K562 (cell line): Measurements from ENCODE around the gene MT1M. TPM values are rescaled to one million over a fixed set of nuclear protein-coding genes. Genes with fewer than 3 reads are reported as not detected.

Experiments used
- ATAC-seq: fragments of 200-7000 bp; cut with Tn5 transposase; 3 replicates; pipeline ENCODE4 v1.9.1; 2020; ENCODE audit warnings: moderate library complexity
- BruUV-seq: library from RNA; stranded (reverse); fragments of 400-500 nt; replicated peaks from 2 replicates; lab custom pipeline; 2021; lab: Mats Ljungman, UMichigan
- CTCF ChIA-PET: fragments of 300-600 bp; formaldehyde crosslinking; extraction: SDS; loops from one replicate; lab custom pipeline; 2021; ENCODE audit warnings: low intra/inter-chr PET ratio; lab: Yijun Ruan, JAX
- POLR2A ChIA-PET: fragments of 300-600, 350-650 bp; sonication (Branson Sonifier 250); formaldehyde crosslinking; extraction: SDS; loops from one replicate; lab custom pipeline; 2021; ENCODE audit warnings: antibody characterized with exemption, inconsistent platforms; lab: Yijun Ruan, JAX
- DNase-seq, 4 experiments: peaks; one replicate each; pipeline versions ENCODE4 v3.0.0 to v3.0.0-alpha.2; 2011 to 2018; ENCODE audit warnings: low spot score in 3 of 4, mixed read lengths in 3 of 4; ENCODE audit errors: extremely low read depth in 1 of 4
- FAIRE-seq: peaks from 2 replicates; lab custom pipeline; 2011; peaks lifted over from hg19 to GRCh38; lab: Jason Lieb, UNC
- H2AFZ ChIP-seq: 2 replicates; pipeline ENCODE4 v1.6.0; 2011; ENCODE audit warnings: low read depth, low read length, control low read depth, inconsistent platforms
- H3K27ac ChIP-seq: fragments of 200-600 bp; 3 replicates; pipeline ENCODE4 v1.8.0; 2011; ENCODE audit warnings: low read depth, mild to moderate bottlenecking, control low read depth, inconsistent platforms, low read length, moderate library complexity, mixed read lengths; ENCODE audit errors: extremely low read depth
- H3K27me3 ChIP-seq, 2 experiments: fragments of 300-600 bp in 1 of 2; 2 replicates in 1 of 2; 3 replicates in 1 of 2; pipeline versions ENCODE4 v1.6.0 to v1.8.0; 2011; ENCODE audit warnings: inconsistent platforms in 2 of 2, low read length in 2 of 2, mild to moderate bottlenecking in 1 of 2, mixed read lengths in 1 of 2, moderate library complexity in 1 of 2; ENCODE audit not compliant: control insufficient read depth in 2 of 2, insufficient read depth in 2 of 2
- H3K36me3 ChIP-seq: fragments of 300-600 bp; 3 replicates; pipeline ENCODE4 v1.8.0; 2011; ENCODE audit warnings: mild to moderate bottlenecking, low read length, inconsistent platforms; ENCODE audit not compliant: control insufficient read depth, insufficient read depth
- H3K4me1 ChIP-seq, 2 experiments: fragments of 200-600 bp in 1 of 2; replicated peaks in 1 of 2; 2 replicates in 1 of 2; 3 replicates in 1 of 2; pipeline versions ENCODE4 v1.5.1 to v1.8.0; 2011; ENCODE audit warnings: inconsistent platforms in 2 of 2, low read length in 2 of 2, mild to moderate bottlenecking in 1 of 2, mixed read lengths in 1 of 2, moderate library complexity in 1 of 2; ENCODE audit not compliant: control insufficient read depth in 2 of 2, insufficient read depth in 2 of 2
- H3K4me2 ChIP-seq: 2 replicates; pipeline ENCODE4 v1.6.1; 2011; ENCODE audit warnings: low read length, control low read depth, inconsistent platforms, mixed read lengths; ENCODE audit not compliant: insufficient read depth
- H3K4me3 ChIP-seq: fragments of 200-600 bp; sonication (generic), shearing (Covaris generic); 2 replicates; pipeline ENCODE4 v1.5.1; 2016; ENCODE audit warnings: control low read depth, inconsistent platforms
- H3K79me2 ChIP-seq: fragments of 200-600 bp; 3 replicates; pipeline ENCODE4 v1.8.0; 2011; ENCODE audit warnings: low read length, inconsistent platforms; ENCODE audit not compliant: control insufficient read depth, insufficient read depth
- H3K9ac ChIP-seq, 2 experiments: 2 replicates each; pipeline versions ENCODE4 v1.6.0 to v1.6.1; 2011; ENCODE audit warnings: low read depth in 2 of 2, low read length in 2 of 2, control low read depth in 1 of 2, inconsistent platforms in 1 of 2, mild to moderate bottlenecking in 1 of 2, mixed read lengths in 1 of 2; ENCODE audit not compliant: insufficient read depth in 1 of 2
- H3K9me1 ChIP-seq: one replicate; pipeline ENCODE4 v1.6.0; 2011; ENCODE audit warnings: inconsistent platforms, mild to moderate bottlenecking, low read length, moderate library complexity; ENCODE audit not compliant: control insufficient read depth, insufficient read depth
- H3K9me3 ChIP-seq: replicated peaks from 2 replicates; pipeline ENCODE4 v1.5.1; 2011; ENCODE audit warnings: low read depth, low read length, inconsistent platforms; ENCODE audit not compliant: control insufficient read depth, insufficient read depth
- H4K20me1 ChIP-seq: replicated peaks from 2 replicates; pipeline ENCODE4 v1.6.1; 2011; ENCODE audit warnings: low read length, inconsistent platforms, mixed read lengths; ENCODE audit not compliant: control insufficient read depth, insufficient read depth
- AFF1 ChIP-seq, 2 experiments: fragments of 450-650 bp; IDR thresholded peaks; 2 replicates each; pipeline ENCODE4 v1.6.1; 2018; ENCODE audit warnings: mild to moderate bottlenecking in 2 of 2, low read depth in 1 of 2; ENCODE audit not compliant: partially characterized antibody in 2 of 2
- BCLAF1 ChIP-seq, 2 experiments: fragments of 450-650 bp in 1 of 2; IDR thresholded peaks; 2 replicates each; pipeline ENCODE4 v1.6.1; 2011 to 2017; ENCODE audit warnings: low read depth in 2 of 2, antibody characterized with exemption in 1 of 2, borderline replicate concordance in 1 of 2, low read length in 1 of 2, mild to moderate bottlenecking in 1 of 2, mixed read lengths in 1 of 2; ENCODE audit not compliant: control insufficient read depth in 1 of 2
- FOXP1 ChIP-seq: sonication (generic); formaldehyde crosslinking; IDR thresholded peaks from 2 replicates; pipeline ENCODE4 v1.8.0; 2022; ENCODE audit warnings: mild to moderate bottlenecking, missing genetic modification reagents
- IRF2 ChIP-seq: sonication (generic); formaldehyde crosslinking; IDR thresholded peaks from 2 replicates; pipeline ENCODE4 v1.8.1; 2022; ENCODE audit warnings: mild to moderate bottlenecking, missing genetic modification reagents
- NELFE ChIP-seq: IDR thresholded peaks from 2 replicates; pipeline ENCODE4 v1.6.1; 2011; ENCODE audit warnings: mild to moderate bottlenecking; ENCODE audit not compliant: insufficient read depth, insufficient read length
- PBX2 ChIP-seq, 2 experiments: IDR thresholded peaks in 1 of 2; conservative IDR thresholded peaks in 1 of 2; 2 replicates each; pipeline ENCODE4 v1.6.1; 2016; ENCODE audit warnings: low read depth in 2 of 2, mild to moderate bottlenecking in 1 of 2, missing compliant biosample characterization in 1 of 2, missing genetic modification characterization in 1 of 2, moderate library complexity in 1 of 2
- ZKSCAN3 ChIP-seq: fragments of 250-450 bp; sonication (Bioruptor Pico); IDR thresholded peaks from 2 replicates; pipeline ENCODE4 v1.4.0; 2020
- ZNF146 ChIP-seq: IDR thresholded peaks from one replicate; pipeline ENCODE4 v1.6.1; 2018; ENCODE audit warnings: missing compliant biosample characterization; ENCODE audit not compliant: unreplicated experiment
- ZNF324 ChIP-seq: fragments of 250-450 bp; sonication (Bioruptor Pico); IDR thresholded peaks from 2 replicates; pipeline ENCODE4 v1.4.0; 2020; ENCODE audit warnings: mild to moderate bottlenecking
- ZNF436 ChIP-seq: fragments of 250-450, 450-650 bp; sonication (Bioruptor Pico); formaldehyde crosslinking; IDR thresholded peaks from 2 replicates; pipeline ENCODE4 v1.7.0; 2020; ENCODE audit warnings: mild to moderate bottlenecking
- WGBS: fragments of 100-300 bp; shearing (Covaris generic); methylation state at CpG from one replicate; pipeline ENCODE4 v1.1.6; 2016; ENCODE audit warnings: low coverage, mixed read lengths; ENCODE audit not compliant: insufficient coverage; ENCODE audit errors: missing lambda C conversion rate; 5-methylcytosine and 5-hydroxymethylcytosine counted together
- in situ Hi-C: fragments of 300-500 bp; cut with MboI; formaldehyde crosslinking; loops from 4 replicates; pipeline ENCODE4 v1.15.0; 2018; ENCODE audit warnings: inconsistent platforms, mixed read lengths
- intact Hi-C: fragments of 100-400 bp; cut with micrococcal nuclease; formaldehyde crosslinking; loops from 2 replicates; pipeline ENCODE4 v1.14.2; 2022
- polyA plus RNA-seq, 8 experiments: library from polyadenylated mRNA; depleted of rRNA in 4 of 8; stranded (reverse) in 5 of 8; unstranded in 3 of 8; fragments of >200 nt; fragmentation: Nextera tagmentation in 2 of 8; fragmentation: Illumina TruSeq in 1 of 8; extraction: Ambion mirVana in 2 of 8; extraction: Trizol in 1 of 8; gene quantifications; 2 replicates each; pipeline versions ENCODE4 v1.2.1 to v1.2.3, GENCODE V29; 2011 to 2014; ENCODE audit warnings: inconsistent platforms in 1 of 8, missing spikeins in 1 of 8
- total RNA-seq, 7 experiments: library from RNA; depleted of rRNA in 6 of 7; stranded (reverse); fragments of >200 nt in 6 of 7; fragmentation: Illumina TruSeq in 2 of 7; extraction: Trizol in 2 of 7; gene quantifications; 2 replicates each; pipeline versions ENCODE4 v1.2.1 to v1.2.3, GENCODE V29; 2011 to 2021; ENCODE audit warnings: low replicate concordance in 1 of 7

Gene MT1M
- total and polyA plus RNA-seq, 9 of the 15 experiments (the other 6 are each of a cell fraction or from before 2014, with no cell fraction given): not detected

- CTCF ChIA-PET: no interaction called here
- WGBS: under 1% methylated on average over 35 of the region's 40 CpGs
- ATAC-seq: no peak
- H4K20me1 ChIP-seq: 0 out of 2 replicates have a peak, but pooled peaks cover 7% of the 10 kb centered on the region
- no peaks in the 10 kb centered on the region for H3K36me3 ChIP-seq
- no peak overlapping the region for H3K9ac ChIP-seq
- H3K27ac ChIP-seq: no peak overlapping the region
- in situ Hi-C loops (no loop called here), intact Hi-C loops (no loop called here)
- peaks cover 0 to 23% of the 10 kb centered on the region in 2 experiments; a peak in 2 of 5 replicates for H3K4me1 ChIP-seq
- DNase-seq: no peak
- no peaks in the 10 kb centered on the region for H3K9me3 ChIP-seq
- no TSS peak for BruUV-seq
- H3K4me2 ChIP-seq: no peak overlapping the region
- no peak overlapping the region for H3K4me3 ChIP-seq
- H3K27me3 ChIP-seq: peaks cover 49 to 79% of the 10 kb centered on the region in 2 experiments
- no peak for FAIRE-seq
- H2AFZ ChIP-seq: no peak overlapping the region
- no peaks in the 10 kb centered on the region for H3K79me2 ChIP-seq
- no peaks in the 10 kb centered on the region for H3K9me1 ChIP-seq
- POLR2A ChIA-PET: no interaction called here
- TF ChIP-seq ZNF324 (CRISPR knock-in tag) (no peak), NELFE (no peak), BCLAF1 (IDR thresholded peaks at IDR 0.05; ENCODE audit: borderline replicate concordance in 1 of 2, control insufficient read depth in 1 of 2, low read depth in 2 of 2, low read length in 1 of 2) (no peak), AFF1 (IDR thresholded peaks at IDR 0.05; ENCODE audit: low read depth in 1 of 2, partially characterized antibody in 2 of 2) (no peak), PBX2 (CRISPR knock-in tag; IDR thresholded peaks at IDR 0.05; ENCODE audit: low read depth) (no peak), PBX2 (tag; conservative IDR thresholded peaks at IDR 0.05; ENCODE audit: low read depth) (no peak), FOXP1 (CRISPR knock-in tag) (no peak), ZNF436 (CRISPR knock-in tag) (no peak), IRF2 (CRISPR knock-in tag) (no peak), ZNF146 (no peak), ZKSCAN3 (CRISPR knock-in tag) (no peak)
Measured at GRCh38 chr16:56635441-56635967, 3.0 kb downstream of the MT1M start.
